A549 (cell line): ENCODE results near the gene HAND1.

Source experiments
- BHLHE40 ChIP-seq: IDR thresholded peaks from 2 replicates; pipeline ENCODE4 v1.6.1; 2012; ENCODE audit warnings: low read depth, low read length, inconsistent platforms
- CEBPB ChIP-seq, 2 experiments: fragments of >200 bp in 1 of 2; sonication (Bioruptor Twin) in 1 of 2; formaldehyde crosslinking in 1 of 2; IDR thresholded peaks; 2 replicates each; pipeline ENCODE4 v1.6.1; 2012 to 2016
- EHF ChIP-seq: fragments of 250-450 bp; sonication (Bioruptor Pico); IDR thresholded peaks from 2 replicates; pipeline ENCODE4 v1.5.0; 2020; ENCODE audit warnings: mild to moderate bottlenecking
- EP300 ChIP-seq, 2 experiments: fragments of >200 bp; sonication (Bioruptor Twin); formaldehyde crosslinking; IDR thresholded peaks; 2 replicates in 1 of 2; 3 replicates in 1 of 2; pipeline ENCODE4 v1.6.1; 2016 to 2017
- NFE2L2 ChIP-seq: fragments of 150-350 bp; conservative IDR thresholded peaks from 2 replicates; pipeline ENCODE4 v1.6.1; 2014; ENCODE audit warnings: low read length
- POLR2A ChIP-seq: IDR thresholded peaks from 2 replicates; pipeline ENCODE4 v1.6.1; 2012; ENCODE audit warnings: mild to moderate bottlenecking, low read length
- TF ChIP-seq, protein P1 (sequence below): fragments of >200 bp; sonication (Bioruptor Twin); formaldehyde crosslinking; IDR thresholded peaks from 3 replicates; pipeline ENCODE4 v1.5.1; 2016

DNA sequence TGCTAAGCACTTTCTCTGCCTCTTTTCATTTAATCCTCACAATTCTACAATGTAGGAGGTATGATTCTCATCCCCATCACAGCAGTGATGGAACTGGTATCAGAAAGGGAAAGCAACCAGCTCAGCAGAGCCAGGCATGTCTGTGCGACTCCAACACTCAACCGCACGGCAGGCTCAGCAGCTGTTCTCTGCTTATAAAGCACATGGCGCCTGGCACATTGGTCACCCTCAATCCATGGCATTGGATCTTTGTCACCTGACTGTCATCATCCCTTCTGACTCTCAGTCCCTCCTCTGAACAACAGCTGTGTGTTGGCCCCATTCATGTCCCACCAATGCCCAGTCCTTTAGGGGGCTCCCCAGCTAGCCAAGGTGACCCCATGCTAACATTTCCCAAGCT, 45.1 kb upstream of the HAND1 start:
- no peak for TF ChIP-seq POLR2A
- no peak for TF ChIP-seq BHLHE40
- no peak for TF ChIP-seq EHF
- TF ChIP-seq, protein P1, sequence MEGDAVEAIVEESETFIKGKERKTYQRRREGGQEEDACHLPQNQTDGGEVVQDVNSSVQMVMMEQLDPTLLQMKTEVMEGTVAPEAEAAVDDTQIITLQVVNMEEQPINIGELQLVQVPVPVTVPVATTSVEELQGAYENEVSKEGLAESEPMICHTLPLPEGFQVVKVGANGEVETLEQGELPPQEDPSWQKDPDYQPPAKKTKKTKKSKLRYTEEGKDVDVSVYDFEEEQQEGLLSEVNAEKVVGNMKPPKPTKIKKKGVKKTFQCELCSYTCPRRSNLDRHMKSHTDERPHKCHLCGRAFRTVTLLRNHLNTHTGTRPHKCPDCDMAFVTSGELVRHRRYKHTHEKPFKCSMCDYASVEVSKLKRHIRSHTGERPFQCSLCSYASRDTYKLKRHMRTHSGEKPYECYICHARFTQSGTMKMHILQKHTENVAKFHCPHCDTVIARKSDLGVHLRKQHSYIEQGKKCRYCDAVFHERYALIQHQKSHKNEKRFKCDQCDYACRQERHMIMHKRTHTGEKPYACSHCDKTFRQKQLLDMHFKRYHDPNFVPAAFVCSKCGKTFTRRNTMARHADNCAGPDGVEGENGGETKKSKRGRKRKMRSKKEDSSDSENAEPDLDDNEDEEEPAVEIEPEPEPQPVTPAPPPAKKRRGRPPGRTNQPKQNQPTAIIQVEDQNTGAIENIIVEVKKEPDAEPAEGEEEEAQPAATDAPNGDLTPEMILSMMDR = no peak
- no peak for TF ChIP-seq EP300 (IDR thresholded peaks at IDR 0.05)
- TF ChIP-seq NFE2L2 = no peak
- TF ChIP-seq CEBPB (IDR thresholded peaks at IDR 0.05) = no peak
